Smooth muscle cell (in vitro differentiated cells): ENCODE measurements around the gene TRPV6. TPM values are rescaled to one million over a fixed set of nuclear protein-coding genes. Genes with fewer than 3 reads are reported as not detected.

ENCODE experiments used
- DNase-seq: peaks from one replicate; lab custom pipeline; 2025; ENCODE audit not compliant: unreplicated experiment; lab: John Stamatoyannopoulos, UW
- H2AFZ ChIP-seq: fragments of 200-600 bp; sonication (generic); 2 replicates; pipeline ENCODE4 v1.6.0; 2016; ENCODE audit warnings: antibody characterized with exemption, low read depth, mild to moderate bottlenecking
- H3F3A ChIP-seq: fragments of 200-600 bp; sonication (generic); 2 replicates; pipeline ENCODE4 v1.6.0; 2017; ENCODE audit warnings: antibody characterized with exemption, low read depth
- H3K27ac ChIP-seq: fragments of 200-600 bp; sonication (generic); 2 replicates; pipeline ENCODE4 v1.5.1; 2016; ENCODE audit warnings: low read depth, mild to moderate bottlenecking
- H3K27me3 ChIP-seq: fragments of 200-600 bp; sonication (generic); 2 replicates; pipeline ENCODE4 v1.6.1; 2016; ENCODE audit warnings: low read depth, mild to moderate bottlenecking
- H3K36me3 ChIP-seq: fragments of 200-600 bp; sonication (generic); 2 replicates; pipeline ENCODE4 v1.5.1; 2016; ENCODE audit warnings: low read depth
- H3K4me1 ChIP-seq: fragments of 200-600 bp; sonication (generic); 2 replicates; pipeline ENCODE4 v1.5.1; 2016; ENCODE audit warnings: low read depth
- H3K4me2 ChIP-seq: fragments of 200-600 bp; sonication (generic); 2 replicates; pipeline ENCODE4 v1.6.0; 2016; ENCODE audit warnings: mild to moderate bottlenecking
- H3K4me3 ChIP-seq: fragments of 200-600 bp; sonication (generic); 2 replicates; pipeline ENCODE4 v1.5.1; 2016; ENCODE audit warnings: mild to moderate bottlenecking
- H3K79me2 ChIP-seq: fragments of 200-600 bp; sonication (generic); 2 replicates; pipeline ENCODE4 v1.6.0; 2016; ENCODE audit warnings: low read depth, mild to moderate bottlenecking
- H3K9ac ChIP-seq: fragments of 200-600 bp; sonication (generic); 2 replicates; pipeline ENCODE4 v1.6.0; 2016; ENCODE audit warnings: low read depth
- H3K9me3 ChIP-seq: fragments of 200-600 bp; sonication (generic); replicated peaks from 2 replicates; pipeline ENCODE4 v1.5.1; 2016; ENCODE audit warnings: low read depth
- H4K20me1 ChIP-seq: fragments of 200-600 bp; sonication (generic); 2 replicates; pipeline ENCODE4 v1.6.0; 2016; ENCODE audit warnings: low read depth
- CTCF ChIP-seq: fragments of 200-600 bp; sonication (generic); IDR thresholded peaks from 2 replicates; pipeline ENCODE4 v1.5.1; 2017; ENCODE audit warnings: borderline replicate concordance, mild to moderate bottlenecking, antibody characterized with exemption; ENCODE audit not compliant: insufficient read depth, poor library complexity, severe bottlenecking
- WGBS: methylation state at CpG from one replicate; pipeline ENCODE4 v1.1.7; 2016; ENCODE audit warnings: low lambda C conversion rate; 5-methylcytosine and 5-hydroxymethylcytosine counted together
- polyA plus RNA-seq: library from polyadenylated mRNA; unstranded; fragments of >200 nt; fragmentation: Nextera tagmentation; extraction: Ambion mirVana; gene quantifications from 2 replicates; pipeline ENCODE4 v1.2.1, GENCODE V29; 2016
- total RNA-seq: library from RNA; depleted of rRNA; stranded (reverse); fragments of >200 nt; gene quantifications from 2 replicates; pipeline ENCODE4 v1.2.3, GENCODE V29; 2014

The TRPV6 gene
- total and polyA plus RNA-seq, 2 experiments from 2014 or later, result 0.17 TPM; not detected in 1

- Histone ChIP-seq H3F3A (no peaks in the 10 kb centered on the region), H3K4me2 (no peak overlapping the region), H3K36me3 (no peaks in the 10 kb centered on the region), H3K9me3 (no peaks in the 10 kb centered on the region), H3K4me1 (no peaks in the 10 kb centered on the region), H3K9ac (no peak overlapping the region), H3K79me2 (no peaks in the 10 kb centered on the region), H4K20me1 (no peaks in the 10 kb centered on the region), H2AFZ (no peak overlapping the region), H3K4me3 (no peak overlapping the region), H3K27me3 (no peaks in the 10 kb centered on the region), H3K27ac (no peak overlapping the region)
- TF ChIP-seq CTCF, result no peak
- 91% methylated on average over 23 of the region's 23 CpGs for WGBS
- DNase-seq, result no peak
These were observed 14.1 kb downstream of the TRPV6 start for GRCh38 chr7:142871260-142872105.

DNA sequence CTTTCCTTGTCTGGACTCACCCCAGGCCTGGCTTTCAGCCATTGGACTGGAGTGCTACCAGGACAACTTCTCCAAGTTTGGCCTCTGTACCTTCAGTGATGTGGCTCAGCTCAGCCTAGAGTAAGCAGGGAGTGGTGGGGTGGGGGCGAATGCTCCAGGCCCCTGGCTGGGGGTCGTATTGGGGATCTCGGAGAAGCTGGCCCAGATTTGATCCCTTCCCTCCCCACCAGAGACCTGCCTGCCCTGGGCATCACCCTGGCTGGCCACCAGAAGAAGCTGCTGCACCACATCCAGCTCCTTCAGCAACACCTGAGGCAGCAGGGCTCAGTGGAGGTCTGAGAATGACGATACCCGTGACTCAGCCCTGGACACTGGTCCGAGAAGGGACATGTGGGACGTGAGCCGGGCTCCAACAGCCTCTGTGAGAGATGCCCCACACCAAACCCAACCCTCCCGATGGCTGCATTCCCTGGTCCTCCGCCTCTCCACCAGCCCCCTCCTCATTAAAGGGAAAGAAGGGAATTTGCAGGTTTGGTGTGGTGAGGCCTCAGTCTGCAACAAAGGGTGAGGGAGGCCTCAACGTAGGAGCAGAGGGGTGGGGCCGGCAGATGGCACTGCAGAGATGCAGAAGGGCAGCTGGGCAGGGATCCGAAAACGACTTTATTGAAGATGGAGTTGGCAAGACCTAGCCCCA is 14.8 kb downstream of the TRPV6 start:
- H3K9ac ChIP-seq, result no peak overlapping the region
- WGBS, result 92% methylated on average over 14 of the region's 14 CpGs
- DNase-seq, result no peak

GRCh38 chr7:142870147-142870559 is 15.4 kb downstream of the TRPV6 start:
- H4K20me1 ChIP-seq, result no peaks in the 10 kb centered on the region
- H3K27ac ChIP-seq, result no peak overlapping the region
- H3K79me2 ChIP-seq, result no peaks in the 10 kb centered on the region
- no peak for TF ChIP-seq CTCF
- no peak overlapping the region for H3K9ac ChIP-seq
- no peak for DNase-seq
- H3F3A ChIP-seq, result no peaks in the 10 kb centered on the region
- 86% methylated on average over 8 of the region's 8 CpGs for WGBS
- no peaks in the 10 kb centered on the region for H3K9me3 ChIP-seq
- no peak overlapping the region for H3K4me3 ChIP-seq
- H3K36me3 ChIP-seq, result no peaks in the 10 kb centered on the region
- no peak overlapping the region for H2AFZ ChIP-seq
- no peak overlapping the region for H3K4me2 ChIP-seq
- no peaks in the 10 kb centered on the region for H3K4me1 ChIP-seq
- H3K27me3 ChIP-seq, result no peaks in the 10 kb centered on the region

More for the DNA sequence above, 14.8 kb downstream of the TRPV6 start:
- no peaks in the 10 kb centered on the region for H3K36me3 ChIP-seq
- no peak overlapping the region for H3K4me2 ChIP-seq
- H2AFZ ChIP-seq, result no peak overlapping the region
- H4K20me1 ChIP-seq, result no peaks in the 10 kb centered on the region
- no peaks in the 10 kb centered on the region for H3K79me2 ChIP-seq
- H3K27ac ChIP-seq, result no peak overlapping the region
- no peaks in the 10 kb centered on the region for H3F3A ChIP-seq
- no peaks in the 10 kb centered on the region for H3K27me3 ChIP-seq
- no peaks in the 10 kb centered on the region for H3K9me3 ChIP-seq
- no peak overlapping the region for H3K4me3 ChIP-seq
- TF ChIP-seq CTCF, result no peak
- no peaks in the 10 kb centered on the region for H3K4me1 ChIP-seq
